Lower leg skin (tissue), 4 donors: ENCODE data around the gene RCAN3. TPM values are rescaled to one million over a fixed set of nuclear protein-coding genes. Genes with fewer than 3 reads are reported as not detected.

Experiments
- DNase-seq, 2 donors: peaks; one replicate each; pipeline ENCODE4 v3.0.0-alpha.2; 2019; ENCODE audit warnings: low spot score in 2 of 2
- H3K4me3 ChIP-seq: fragments of 200-600 bp; sonication (generic); 2 replicates; pipeline ENCODE4 v1.5.1; 2017; ENCODE audit warnings: mild to moderate bottlenecking, low read depth; ENCODE audit not compliant: poor library complexity, severe bottlenecking
- POLR2A ChIP-seq, 2 donors: fragments of 450-650 bp; IDR thresholded peaks; one replicate each; pipeline ENCODE4 v1.6.1; 2016 to 2017; ENCODE audit warnings: antibody characterized with exemption in 2 of 2, mild to moderate bottlenecking in 1 of 2, moderate library complexity in 1 of 2
- WGBS, 2 donors: methylation state at CpG; one replicate each; pipeline ENCODE4 v1.1.5; 2018; 5-methylcytosine and 5-hydroxymethylcytosine counted together
- intact Hi-C: fragments of 100-400 bp; cut with DNase I; formaldehyde crosslinking; loops from one replicate; pipeline ENCODE4 v1.15.0; 2023; ENCODE audit warnings: low total_unique reads
- total RNA-seq, 4 donors: library from RNA; depleted of rRNA; stranded (reverse); fragments of >200 nt; gene quantifications; one replicate each; pipeline ENCODE4 v1.1.0, GENCODE V29; 2016
- TF ChIP-seq, protein P1 (sequence below), 3 donors: fragments of 450-650 bp; IDR thresholded peaks; one replicate each; pipeline ENCODE4 v1.5.1; 2016; ENCODE audit warnings: antibody characterized with exemption in 3 of 3, mild to moderate bottlenecking in 3 of 3, moderate library complexity in 2 of 3

The RCAN3 gene
- total RNA-seq, 4 donors from 2014 or later, result 24.0 to 38.0 (median 29.4) TPM

DNA sequence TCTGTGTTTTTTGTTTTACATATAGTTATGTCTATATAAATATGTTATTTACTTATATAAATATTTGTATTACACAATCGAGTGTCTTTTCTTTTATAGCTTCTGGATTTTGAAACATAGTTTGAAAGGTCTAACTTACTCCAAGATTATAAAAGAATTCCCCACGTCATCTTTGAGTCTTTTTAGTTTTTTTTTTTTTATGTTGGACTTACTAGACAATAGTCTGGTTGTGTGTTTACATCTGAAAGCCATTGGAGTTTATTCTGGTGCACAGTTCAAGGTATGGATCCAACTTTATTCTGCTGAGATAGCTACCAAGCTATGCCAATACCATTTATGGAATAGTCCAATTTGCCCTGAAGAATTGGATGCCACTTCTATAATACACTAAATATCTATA lies 26.1 kb upstream of the RCAN3 start:
- no peak overlapping the region for H3K4me3 ChIP-seq
- TF ChIP-seq POLR2A (IDR thresholded peaks at IDR 0.05), result no peak
- TF ChIP-seq, protein P1, sequence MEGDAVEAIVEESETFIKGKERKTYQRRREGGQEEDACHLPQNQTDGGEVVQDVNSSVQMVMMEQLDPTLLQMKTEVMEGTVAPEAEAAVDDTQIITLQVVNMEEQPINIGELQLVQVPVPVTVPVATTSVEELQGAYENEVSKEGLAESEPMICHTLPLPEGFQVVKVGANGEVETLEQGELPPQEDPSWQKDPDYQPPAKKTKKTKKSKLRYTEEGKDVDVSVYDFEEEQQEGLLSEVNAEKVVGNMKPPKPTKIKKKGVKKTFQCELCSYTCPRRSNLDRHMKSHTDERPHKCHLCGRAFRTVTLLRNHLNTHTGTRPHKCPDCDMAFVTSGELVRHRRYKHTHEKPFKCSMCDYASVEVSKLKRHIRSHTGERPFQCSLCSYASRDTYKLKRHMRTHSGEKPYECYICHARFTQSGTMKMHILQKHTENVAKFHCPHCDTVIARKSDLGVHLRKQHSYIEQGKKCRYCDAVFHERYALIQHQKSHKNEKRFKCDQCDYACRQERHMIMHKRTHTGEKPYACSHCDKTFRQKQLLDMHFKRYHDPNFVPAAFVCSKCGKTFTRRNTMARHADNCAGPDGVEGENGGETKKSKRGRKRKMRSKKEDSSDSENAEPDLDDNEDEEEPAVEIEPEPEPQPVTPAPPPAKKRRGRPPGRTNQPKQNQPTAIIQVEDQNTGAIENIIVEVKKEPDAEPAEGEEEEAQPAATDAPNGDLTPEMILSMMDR (IDR thresholded peaks at IDR 0.05), result no peak
- DNase-seq, result no peak
- intact Hi-C loops, result no loop called here
- 71 to 72% methylated on average over 2 of the region's 2 CpGs for WGBS, 2 donors

DNA sequence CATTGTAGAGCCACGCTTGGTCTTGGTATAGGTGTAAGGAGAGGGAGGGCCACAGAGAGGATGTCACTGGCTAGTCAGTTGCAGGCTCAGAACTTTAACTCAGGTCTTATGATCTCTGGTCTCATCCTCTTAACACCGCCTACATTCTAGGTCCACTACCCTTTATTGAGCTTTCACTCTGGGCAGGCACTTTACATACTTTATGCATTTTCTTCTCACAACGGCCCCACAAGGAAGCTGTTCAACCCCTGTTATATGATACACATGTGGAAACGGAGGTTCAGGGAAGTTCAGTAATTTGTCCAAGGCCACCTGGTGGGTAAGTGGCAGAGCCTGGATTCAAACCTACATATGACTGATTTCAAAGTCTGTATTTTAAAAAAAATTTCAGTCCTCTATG lies 25.3 kb upstream of the RCAN3 start:
- H3K4me3 ChIP-seq, result no peak overlapping the region
- DNase-seq, result no peak
- intact Hi-C loops, result no loop called here
- TF ChIP-seq, protein P1 (IDR thresholded peaks at IDR 0.05), result no peak
- TF ChIP-seq POLR2A (IDR thresholded peaks at IDR 0.05), result no peak
- WGBS, 2 donors, result 78 to 88% methylated on average over 4 of the region's 4 CpGs

DNA sequence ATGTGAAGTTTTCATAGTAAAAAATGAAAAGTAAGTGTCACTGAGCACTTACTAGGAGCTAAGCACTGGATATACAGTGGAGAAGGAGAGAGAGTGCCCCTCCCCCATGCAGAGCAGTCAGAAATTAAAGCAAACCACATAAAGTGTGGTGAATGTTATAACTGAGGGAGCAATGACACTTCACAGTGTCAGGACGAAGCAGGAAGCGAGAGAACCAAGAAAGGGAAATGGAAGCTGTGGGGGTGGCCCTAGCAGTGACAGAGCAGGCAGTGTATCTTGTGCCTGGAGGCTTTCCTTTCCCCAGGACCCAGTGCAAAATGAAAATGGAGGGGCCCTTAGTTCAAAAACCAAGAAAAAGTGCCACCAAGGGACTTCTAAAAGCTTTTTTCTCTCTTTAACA lies 21.5 kb upstream of the RCAN3 start:
- intact Hi-C loops, result no loop called here
- H3K4me3 ChIP-seq, result no peak overlapping the region
- no peak for TF ChIP-seq POLR2A (IDR thresholded peaks at IDR 0.05)
- TF ChIP-seq, protein P1 (IDR thresholded peaks at IDR 0.05), result no peak
- 65 to 74% methylated on average over 2 of the region's 2 CpGs for WGBS, 2 donors
- no peak for DNase-seq

DNA sequence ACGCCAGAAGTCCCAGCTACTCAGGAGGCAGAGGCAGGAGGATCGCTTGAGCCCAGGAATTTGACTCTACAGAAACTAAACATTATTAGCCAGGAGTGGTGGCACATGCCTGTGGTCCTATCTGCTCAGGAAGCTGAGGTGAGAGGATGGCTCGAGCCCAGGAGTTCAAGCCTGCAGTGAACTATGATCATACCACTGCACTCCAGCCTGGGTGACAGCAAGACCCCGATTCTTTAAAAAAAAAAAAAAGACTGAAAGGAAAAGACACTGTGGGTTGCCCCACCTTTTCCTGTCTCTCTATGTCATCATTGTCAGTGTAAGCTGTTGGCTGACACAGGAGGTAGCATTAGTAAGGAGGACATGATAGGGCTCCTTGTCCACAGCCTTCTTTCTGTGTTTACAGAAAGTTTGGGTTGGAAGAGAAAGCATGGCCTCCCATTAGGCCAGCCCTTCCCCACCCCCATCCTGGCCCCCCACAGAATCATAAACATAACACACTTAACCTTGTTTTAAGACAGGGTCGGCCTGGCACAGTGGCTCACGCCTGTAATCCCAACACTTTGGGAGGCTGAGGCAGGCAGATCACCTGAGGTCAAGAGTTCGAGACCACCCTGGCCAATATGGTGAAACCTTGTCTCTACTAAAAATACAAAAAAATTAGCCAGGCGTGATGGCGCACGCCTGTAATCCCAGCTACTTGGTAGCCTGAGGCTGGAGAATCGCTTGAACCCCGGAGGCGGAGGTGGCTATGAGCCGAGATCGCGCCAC lies 20.6 kb upstream of the RCAN3 start:
- H3K4me3 ChIP-seq, result no peak overlapping the region
- WGBS, 2 donors, result 91 to 92% methylated on average over 16 of the region's 16 CpGs
- intact Hi-C loops, result no loop called here
- TF ChIP-seq, protein P1 (IDR thresholded peaks at IDR 0.05), result no peak
- no peak for TF ChIP-seq POLR2A (IDR thresholded peaks at IDR 0.05)
- no peak for DNase-seq

DNA sequence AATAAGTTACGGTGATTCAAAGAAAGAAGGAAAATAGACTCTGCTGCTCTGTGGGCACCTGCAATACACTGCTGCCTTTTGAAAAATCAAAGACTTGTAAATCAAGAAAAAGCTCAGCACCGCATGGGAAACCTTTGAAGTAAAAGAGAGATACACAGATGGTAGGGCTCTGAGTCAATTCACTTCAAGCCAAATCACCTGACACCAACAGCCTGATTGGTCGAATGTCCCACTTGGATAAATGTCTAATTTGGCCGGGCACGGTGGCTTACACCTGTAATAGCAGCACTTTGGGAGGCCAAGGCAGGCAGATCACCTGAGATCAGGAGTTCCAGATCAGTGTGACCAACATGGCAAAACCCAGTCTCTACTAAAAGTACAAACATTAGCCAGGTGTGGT lies 19.2 kb upstream of the RCAN3 start:
- intact Hi-C loops, result no loop called here
- no peak for DNase-seq
- TF ChIP-seq, protein P1 (IDR thresholded peaks at IDR 0.05), result no peak
- TF ChIP-seq POLR2A (IDR thresholded peaks at IDR 0.05), result no peak
- 86 to 98% methylated on average over 5 of the region's 5 CpGs for WGBS, 2 donors
- no peak overlapping the region for H3K4me3 ChIP-seq

DNA sequence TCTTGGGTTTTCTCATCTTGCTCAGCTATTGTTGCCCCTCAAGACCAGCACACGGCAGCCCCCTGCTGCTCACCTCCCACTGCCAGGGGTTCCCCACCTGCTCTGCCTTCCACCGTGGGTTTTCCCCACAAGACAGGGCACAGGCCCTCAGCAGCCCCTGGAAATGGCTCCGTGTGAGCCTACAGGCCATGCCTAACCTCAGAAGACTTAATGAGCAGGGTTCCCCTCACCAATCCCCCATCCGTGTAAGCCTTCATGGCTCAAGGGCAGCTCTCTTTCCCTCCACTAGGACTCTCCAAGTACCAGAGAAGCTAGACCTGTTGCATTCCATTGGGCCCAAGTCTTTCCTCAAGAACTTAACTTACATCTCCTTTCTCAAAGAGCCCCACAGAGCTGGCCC lies 18.4 kb upstream of the RCAN3 start:
- intact Hi-C loops, result no loop called here
- TF ChIP-seq, protein P1 (IDR thresholded peaks at IDR 0.05), result no peak
- no peak for TF ChIP-seq POLR2A (IDR thresholded peaks at IDR 0.05)
- no peak for DNase-seq
- 60 to 70% methylated on average over 4 of the region's 4 CpGs for whole genome bisulfite sequencing, 2 donors
- H3K4me3 ChIP-seq, result no peak overlapping the region
